MM.1S (cell line): ENCODE results near the gene APOBEC3C.
"Not testable (repeated sequence)": the region's sequence is repeated elsewhere in the genome, so short reads cannot be mapped to it uniquely, and the experiment has no call there.

Source experiments
- DNase-seq: peaks from one replicate; pipeline ENCODE4 v3.0.0-alpha.2; 2015
- H2AFZ ChIP-seq: fragments of 300-600 bp; sonication (generic); 2 replicates; pipeline ENCODE4 v1.6.0; 2016; ENCODE audit warnings: antibody characterized with exemption, low read length
- H3F3A ChIP-seq: fragments of 300-600 bp; sonication (generic); 2 replicates; pipeline ENCODE4 v1.6.1; 2016; ENCODE audit warnings: mild to moderate bottlenecking, antibody characterized with exemption, low read length, moderate library complexity, mixed read lengths; ENCODE audit not compliant: insufficient read depth
- H3K27ac ChIP-seq: fragments of 300-600 bp; sonication (generic); 2 replicates; pipeline ENCODE4 v1.5.1; 2016; ENCODE audit warnings: mild to moderate bottlenecking, low read length
- H3K27me3 ChIP-seq: fragments of 300-600 bp; sonication (generic); replicated peaks from 2 replicates; pipeline ENCODE4 v1.6.0; 2016; ENCODE audit warnings: low read length; ENCODE audit not compliant: insufficient read depth
- H3K36me3 ChIP-seq: fragments of 300-600 bp; sonication (generic); replicated peaks from 2 replicates; pipeline ENCODE4 v1.6.1; 2016; ENCODE audit warnings: mild to moderate bottlenecking, low read length, mixed read lengths; ENCODE audit not compliant: insufficient read depth
- H3K4me1 ChIP-seq: fragments of 300-600 bp; sonication (generic); 2 replicates; pipeline ENCODE4 v1.6.1; 2016; ENCODE audit warnings: low read length, mixed read lengths
- H3K4me2 ChIP-seq: fragments of 300-600 bp; sonication (generic); 2 replicates; pipeline ENCODE4 v1.6.0; 2016; ENCODE audit warnings: low read depth, low read length
- H3K4me3 ChIP-seq: fragments of 300-600 bp; sonication (generic); 2 replicates; pipeline ENCODE4 v1.5.1; 2016; ENCODE audit warnings: low read length, mixed read lengths
- H3K79me2 ChIP-seq: fragments of 300-600 bp; sonication (generic); 2 replicates; pipeline ENCODE4 v1.6.1; 2016; ENCODE audit warnings: mixed run types, low read length, mixed read lengths
- H3K9ac ChIP-seq: fragments of 300-600 bp; sonication (generic); 2 replicates; pipeline ENCODE4 v1.6.1; 2016; ENCODE audit warnings: low read length, mixed read lengths
- H3K9me2 ChIP-seq: fragments of 300-600 bp; sonication (generic); replicated peaks from 2 replicates; pipeline ENCODE4 v1.6.1; 2016; ENCODE audit warnings: mild to moderate bottlenecking, low read length, mixed read lengths; ENCODE audit not compliant: insufficient read depth
- H3K9me3 ChIP-seq: fragments of 300-600 bp; sonication (generic); replicated peaks from 2 replicates; pipeline ENCODE4 v1.6.1; 2016; ENCODE audit warnings: mild to moderate bottlenecking, low read length, mixed read lengths; ENCODE audit not compliant: insufficient read depth
- H4K20me1 ChIP-seq: fragments of 300-600 bp; sonication (generic); 2 replicates; pipeline ENCODE4 v1.6.1; 2016; ENCODE audit warnings: mild to moderate bottlenecking, low read length, moderate library complexity, mixed read lengths; ENCODE audit not compliant: insufficient read depth
- EZH2 ChIP-seq: fragments of 300-600 bp; sonication (generic); optimal IDR thresholded peaks from 2 replicates; pipeline ENCODE3; 2017; ENCODE audit warnings: low read depth, mild to moderate bottlenecking, antibody characterized with exemption, low read length, mixed read lengths
- EZH2phosphoT487 ChIP-seq: fragments of 300-600 bp; sonication (generic); IDR thresholded peaks from 2 replicates; pipeline ENCODE4 v1.6.1; 2018; ENCODE audit warnings: antibody characterized with exemption, low read length
- TF ChIP-seq, protein P1 (sequence below): fragments of 300-600 bp; sonication (generic); IDR thresholded peaks from 2 replicates; pipeline ENCODE4 v1.5.1; 2016; ENCODE audit warnings: antibody characterized with exemption, low read length, mixed read lengths

APOBEC3C gene

DNA sequence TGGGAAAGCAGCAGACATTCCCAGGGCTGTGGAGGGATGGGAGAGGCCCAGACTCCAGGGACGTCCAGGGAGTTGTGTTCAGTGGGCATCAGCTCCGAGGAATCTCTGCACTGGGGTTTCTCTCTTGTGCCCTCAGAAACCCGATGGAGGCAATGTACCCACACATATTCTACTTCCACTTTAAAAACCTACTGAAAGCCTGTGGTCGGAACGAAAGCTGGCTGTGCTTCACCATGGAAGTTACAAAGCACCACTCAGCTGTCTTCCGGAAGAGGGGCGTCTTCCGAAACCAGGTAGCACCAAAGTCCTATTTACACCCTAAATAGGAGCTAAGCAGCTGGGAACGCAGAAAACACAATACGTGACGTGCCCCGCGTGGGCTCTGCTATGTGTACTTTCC lies 15.2 kb downstream of the APOBEC3C start:
- Histone ChIP-seq H2AFZ (no peak overlapping the region), H3K79me2 (peaks cover 33% of the 10 kb centered on the region), H3K4me1 (peaks cover 14% of the 10 kb centered on the region), H3K4me3 (no peak overlapping the region), H3K27me3 (no peaks in the 10 kb centered on the region), H3F3A (peaks cover 8% of the 10 kb centered on the region), H3K4me2 (no peak overlapping the region), H3K9me2 (no peaks in the 10 kb centered on the region), H4K20me1 (no peaks in the 10 kb centered on the region), H3K9me3 (no peaks in the 10 kb centered on the region), H3K27ac (no peak overlapping the region), H3K36me3 (no peaks in the 10 kb centered on the region), H3K9ac (no peak overlapping the region)
- no peak for TF ChIP-seq EZH2phosphoT487
- no peak for TF ChIP-seq EZH2
- TF ChIP-seq, protein P1, sequence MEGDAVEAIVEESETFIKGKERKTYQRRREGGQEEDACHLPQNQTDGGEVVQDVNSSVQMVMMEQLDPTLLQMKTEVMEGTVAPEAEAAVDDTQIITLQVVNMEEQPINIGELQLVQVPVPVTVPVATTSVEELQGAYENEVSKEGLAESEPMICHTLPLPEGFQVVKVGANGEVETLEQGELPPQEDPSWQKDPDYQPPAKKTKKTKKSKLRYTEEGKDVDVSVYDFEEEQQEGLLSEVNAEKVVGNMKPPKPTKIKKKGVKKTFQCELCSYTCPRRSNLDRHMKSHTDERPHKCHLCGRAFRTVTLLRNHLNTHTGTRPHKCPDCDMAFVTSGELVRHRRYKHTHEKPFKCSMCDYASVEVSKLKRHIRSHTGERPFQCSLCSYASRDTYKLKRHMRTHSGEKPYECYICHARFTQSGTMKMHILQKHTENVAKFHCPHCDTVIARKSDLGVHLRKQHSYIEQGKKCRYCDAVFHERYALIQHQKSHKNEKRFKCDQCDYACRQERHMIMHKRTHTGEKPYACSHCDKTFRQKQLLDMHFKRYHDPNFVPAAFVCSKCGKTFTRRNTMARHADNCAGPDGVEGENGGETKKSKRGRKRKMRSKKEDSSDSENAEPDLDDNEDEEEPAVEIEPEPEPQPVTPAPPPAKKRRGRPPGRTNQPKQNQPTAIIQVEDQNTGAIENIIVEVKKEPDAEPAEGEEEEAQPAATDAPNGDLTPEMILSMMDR: no peak
- no peak for DNase-seq

DNA sequence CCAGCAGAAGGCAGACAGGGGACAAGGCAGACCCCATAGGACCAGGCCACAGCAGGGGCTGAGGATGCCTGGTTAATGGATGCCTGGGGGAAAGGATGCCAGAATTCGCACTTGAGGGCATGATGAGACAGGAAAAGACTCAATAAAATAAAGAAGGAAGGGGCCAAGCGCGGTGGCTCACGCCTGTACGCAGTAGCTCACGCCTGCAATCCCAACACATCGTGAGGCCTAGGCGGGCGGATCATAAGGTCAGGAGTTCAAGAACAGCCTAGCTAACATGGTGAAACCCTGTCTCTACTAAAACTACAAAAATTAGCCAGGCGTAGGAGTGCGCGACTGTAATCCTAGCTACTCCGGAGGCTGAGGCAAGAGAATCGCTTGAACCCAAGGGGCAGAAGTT lies 16.6 kb downstream of the APOBEC3C start:
- Histone ChIP-seq H2AFZ (no peak overlapping the region), H3K9me2 (no peaks in the 10 kb centered on the region), H3K4me1 (peaks cover 1% of the 10 kb centered on the region), H3K9ac (no peak overlapping the region), H3K27me3 (no peaks in the 10 kb centered on the region), H3K79me2 (peaks cover 23% of the 10 kb centered on the region), H3F3A (no peaks in the 10 kb centered on the region), H3K27ac (no peak overlapping the region), H3K36me3 (no peaks in the 10 kb centered on the region), H3K4me3 (no peak overlapping the region), H4K20me1 (no peaks in the 10 kb centered on the region), H3K4me2 (no peak overlapping the region), H3K9me3 (no peaks in the 10 kb centered on the region)
- no peak for TF ChIP-seq EZH2phosphoT487
- TF ChIP-seq, protein P1: no peak
- TF ChIP-seq EZH2: no peak
- no peak for DNase-seq

DNA sequence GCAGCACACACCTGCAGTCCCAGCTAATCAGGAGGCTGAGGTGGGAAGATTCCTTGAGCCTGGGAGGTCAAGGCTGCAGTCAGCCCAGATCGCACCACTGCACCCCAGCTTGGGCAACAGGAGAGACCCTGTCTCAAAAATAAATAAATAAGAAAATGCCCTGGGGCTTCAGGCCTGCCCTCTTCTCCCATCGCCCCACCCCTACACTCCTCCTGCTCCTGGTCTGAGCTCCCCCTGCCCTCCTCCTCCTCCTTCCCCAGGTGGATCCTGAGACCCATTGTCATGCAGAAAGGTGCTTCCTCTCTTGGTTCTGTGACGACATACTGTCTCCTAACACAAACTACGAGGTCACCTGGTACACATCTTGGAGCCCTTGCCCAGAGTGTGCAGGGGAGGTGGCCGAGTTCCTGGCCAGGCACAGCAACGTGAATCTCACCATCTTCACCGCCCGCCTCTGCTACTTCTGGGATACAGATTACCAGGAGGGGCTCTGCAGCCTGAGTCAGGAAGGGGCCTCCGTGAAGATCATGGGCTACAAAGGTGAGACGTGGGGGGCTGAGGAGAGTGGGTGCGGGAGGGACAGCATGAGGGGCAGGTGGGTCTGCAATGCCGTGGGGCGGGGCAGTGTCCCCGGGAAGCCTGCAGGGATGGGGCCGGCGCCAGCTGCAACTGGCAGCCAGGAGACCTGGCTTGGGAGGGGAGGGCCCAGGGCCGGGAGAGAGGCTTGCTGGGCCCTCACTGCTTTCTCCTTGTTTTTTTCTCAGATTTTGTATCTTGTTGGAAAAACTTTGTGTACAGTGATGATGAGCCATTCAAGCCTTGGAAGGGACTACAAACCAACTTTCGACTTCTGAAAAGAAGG lies 17.6 kb downstream of the APOBEC3C start:
- H2AFZ ChIP-seq, DNase-seq, H3K4me2 ChIP-seq, H3K27me3 ChIP-seq, H3K9me3 ChIP-seq, H3K27ac ChIP-seq, H3F3A ChIP-seq, H3K9ac ChIP-seq, H3K9me2 ChIP-seq, H3K4me3 ChIP-seq, H3K36me3 ChIP-seq, H3K4me1 ChIP-seq, H4K20me1 ChIP-seq: not testable (repeated sequence)
- H3K79me2 ChIP-seq: peaks cover 13% of the 10 kb centered on the region

DNA sequence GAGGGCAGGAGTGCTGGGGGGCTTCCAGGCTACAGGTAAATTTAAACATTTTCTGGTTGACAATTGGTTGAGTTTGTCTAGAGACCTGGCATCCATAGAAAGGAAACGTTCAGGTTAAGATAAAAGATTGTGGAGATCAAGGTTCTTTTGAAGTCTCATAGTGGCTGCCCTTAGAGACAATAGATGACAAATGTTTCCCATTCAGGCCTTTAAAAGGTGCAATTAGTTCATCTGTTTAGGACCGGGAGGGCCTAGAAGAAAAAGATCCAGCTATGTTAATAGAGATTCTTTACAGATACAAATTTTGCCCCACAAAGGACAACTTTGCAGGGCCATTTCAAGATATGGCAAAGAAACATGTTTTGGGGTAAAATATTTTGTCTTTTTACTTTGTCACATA lies 23.0 kb downstream of the APOBEC3C start:
- H3K27ac ChIP-seq, H4K20me1 ChIP-seq, H3K36me3 ChIP-seq, H3K4me3 ChIP-seq, H3K9ac ChIP-seq, H3K9me2 ChIP-seq, H3K4me2 ChIP-seq, H3K27me3 ChIP-seq, H2AFZ ChIP-seq, H3K4me1 ChIP-seq, H3K9me3 ChIP-seq, DNase-seq: not testable (repeated sequence)
- peaks cover 14% of the 10 kb centered on the region for H3F3A ChIP-seq
- H3K79me2 ChIP-seq: peaks cover 11% of the 10 kb centered on the region
